PFSK-1 (cell line): ENCODE measurements around the gene POU3F2.

Source experiments
- FOXP2 ChIP-seq: optimal IDR thresholded peaks from 2 replicates; pipeline ENCODE3; 2011; ENCODE audit warnings: borderline replicate concordance, control low read depth, inconsistent platforms; ENCODE audit not compliant: insufficient read depth; ENCODE audit errors: extremely low read length, extremely low read depth
- POLR2AphosphoS5 ChIP-seq: IDR thresholded peaks from 2 replicates; pipeline ENCODE4 v1.6.1; 2012; ENCODE audit warnings: low read depth, mild to moderate bottlenecking, control low read depth, low read length, moderate library complexity
- SIN3A ChIP-seq: IDR thresholded peaks from 2 replicates; pipeline ENCODE4 v1.6.1; 2012; ENCODE audit warnings: mild to moderate bottlenecking, low read length, moderate library complexity, borderline replicate concordance; ENCODE audit not compliant: insufficient read depth
- TAF1 ChIP-seq: IDR thresholded peaks from 2 replicates; pipeline ENCODE4 v1.6.1; 2012; ENCODE audit warnings: low read length, control low read depth, borderline replicate concordance; ENCODE audit not compliant: insufficient read depth
- TF ChIP-seq, protein P1 (sequence below), 2 experiments: IDR thresholded peaks; 2 replicates each; pipeline versions ENCODE4 v1.6.1 to v1.8.0; 2011 to 2012; ENCODE audit warnings: low read depth in 2 of 2, low read length in 2 of 2, control low read depth in 1 of 2, inconsistent platforms in 1 of 2, mild to moderate bottlenecking in 1 of 2, moderate library complexity in 1 of 2; ENCODE audit not compliant: insufficient read depth in 1 of 2

POU3F2 gene

DNA sequence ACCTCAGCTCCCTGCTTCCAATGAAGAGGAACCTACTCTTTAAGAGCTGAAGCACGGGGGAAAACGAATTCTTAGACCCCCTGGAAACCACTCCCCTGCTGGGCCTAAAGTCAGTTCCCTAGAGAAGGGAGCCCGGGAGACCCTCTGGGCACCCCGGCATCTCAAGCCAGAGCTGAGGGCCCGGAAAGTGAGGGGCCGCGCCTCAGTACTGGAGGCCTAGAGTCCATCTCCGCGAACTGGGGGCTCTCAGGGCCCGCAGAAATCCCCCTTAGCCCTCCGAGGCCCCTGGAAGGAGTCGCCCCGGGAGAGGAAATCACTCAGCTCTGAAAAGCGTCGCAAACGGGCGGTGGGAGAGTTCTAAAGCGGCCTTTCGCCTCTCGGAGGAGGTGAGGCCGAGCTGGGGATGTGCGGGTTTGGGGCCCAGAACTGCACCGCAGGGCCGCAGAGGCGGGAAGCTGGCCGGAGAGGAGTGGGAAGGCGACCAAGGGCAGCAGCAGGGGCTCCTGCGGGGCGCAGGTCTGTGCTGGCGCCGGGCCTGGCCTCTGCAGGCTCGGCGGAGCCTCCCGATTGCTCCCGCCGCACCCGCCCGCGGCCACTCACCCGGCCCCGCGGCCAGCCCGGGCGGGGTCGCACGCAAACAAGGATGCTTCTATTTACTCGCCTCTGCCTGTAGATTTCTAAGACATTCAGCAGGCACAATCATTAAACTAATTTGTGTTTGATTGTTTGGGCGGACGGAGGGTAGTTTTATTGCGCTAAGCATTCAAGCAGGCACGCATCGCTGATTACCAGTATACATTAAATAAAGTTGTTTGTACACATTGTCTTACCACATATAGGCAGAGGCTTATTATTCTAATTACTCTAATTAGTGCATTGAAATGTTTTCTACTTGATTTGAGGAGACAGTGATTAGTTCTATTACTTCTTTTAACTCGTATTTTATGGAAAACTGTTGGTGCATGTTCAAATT is 9.2 kb downstream of the POU3F2 start:
- TF ChIP-seq POLR2AphosphoS5 (no peak), SIN3A (no peak), TAF1 (no peak), FOXP2 (no peak)
- TF ChIP-seq, protein P1, sequence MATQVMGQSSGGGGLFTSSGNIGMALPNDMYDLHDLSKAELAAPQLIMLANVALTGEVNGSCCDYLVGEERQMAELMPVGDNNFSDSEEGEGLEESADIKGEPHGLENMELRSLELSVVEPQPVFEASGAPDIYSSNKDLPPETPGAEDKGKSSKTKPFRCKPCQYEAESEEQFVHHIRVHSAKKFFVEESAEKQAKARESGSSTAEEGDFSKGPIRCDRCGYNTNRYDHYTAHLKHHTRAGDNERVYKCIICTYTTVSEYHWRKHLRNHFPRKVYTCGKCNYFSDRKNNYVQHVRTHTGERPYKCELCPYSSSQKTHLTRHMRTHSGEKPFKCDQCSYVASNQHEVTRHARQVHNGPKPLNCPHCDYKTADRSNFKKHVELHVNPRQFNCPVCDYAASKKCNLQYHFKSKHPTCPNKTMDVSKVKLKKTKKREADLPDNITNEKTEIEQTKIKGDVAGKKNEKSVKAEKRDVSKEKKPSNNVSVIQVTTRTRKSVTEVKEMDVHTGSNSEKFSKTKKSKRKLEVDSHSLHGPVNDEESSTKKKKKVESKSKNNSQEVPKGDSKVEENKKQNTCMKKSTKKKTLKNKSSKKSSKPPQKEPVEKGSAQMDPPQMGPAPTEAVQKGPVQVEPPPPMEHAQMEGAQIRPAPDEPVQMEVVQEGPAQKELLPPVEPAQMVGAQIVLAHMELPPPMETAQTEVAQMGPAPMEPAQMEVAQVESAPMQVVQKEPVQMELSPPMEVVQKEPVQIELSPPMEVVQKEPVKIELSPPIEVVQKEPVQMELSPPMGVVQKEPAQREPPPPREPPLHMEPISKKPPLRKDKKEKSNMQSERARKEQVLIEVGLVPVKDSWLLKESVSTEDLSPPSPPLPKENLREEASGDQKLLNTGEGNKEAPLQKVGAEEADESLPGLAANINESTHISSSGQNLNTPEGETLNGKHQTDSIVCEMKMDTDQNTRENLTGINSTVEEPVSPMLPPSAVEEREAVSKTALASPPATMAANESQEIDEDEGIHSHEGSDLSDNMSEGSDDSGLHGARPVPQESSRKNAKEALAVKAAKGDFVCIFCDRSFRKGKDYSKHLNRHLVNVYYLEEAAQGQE (IDR thresholded peaks at IDR 0.05; ENCODE audit: insufficient read depth in 1 of 2, low read depth in 2 of 2, low read length in 2 of 2) = no peak

- TF ChIP-seq, protein P1 (IDR thresholded peaks at IDR 0.05; ENCODE audit: insufficient read depth in 1 of 2, low read depth in 2 of 2, low read length in 2 of 2) = no peak
- TF ChIP-seq TAF1 (no peak), SIN3A (no peak), POLR2AphosphoS5 (no peak), FOXP2 (no peak)
Observed at GRCh38 chr6:98844244-98845210, 10.2 kb downstream of the POU3F2 start.

DNA sequence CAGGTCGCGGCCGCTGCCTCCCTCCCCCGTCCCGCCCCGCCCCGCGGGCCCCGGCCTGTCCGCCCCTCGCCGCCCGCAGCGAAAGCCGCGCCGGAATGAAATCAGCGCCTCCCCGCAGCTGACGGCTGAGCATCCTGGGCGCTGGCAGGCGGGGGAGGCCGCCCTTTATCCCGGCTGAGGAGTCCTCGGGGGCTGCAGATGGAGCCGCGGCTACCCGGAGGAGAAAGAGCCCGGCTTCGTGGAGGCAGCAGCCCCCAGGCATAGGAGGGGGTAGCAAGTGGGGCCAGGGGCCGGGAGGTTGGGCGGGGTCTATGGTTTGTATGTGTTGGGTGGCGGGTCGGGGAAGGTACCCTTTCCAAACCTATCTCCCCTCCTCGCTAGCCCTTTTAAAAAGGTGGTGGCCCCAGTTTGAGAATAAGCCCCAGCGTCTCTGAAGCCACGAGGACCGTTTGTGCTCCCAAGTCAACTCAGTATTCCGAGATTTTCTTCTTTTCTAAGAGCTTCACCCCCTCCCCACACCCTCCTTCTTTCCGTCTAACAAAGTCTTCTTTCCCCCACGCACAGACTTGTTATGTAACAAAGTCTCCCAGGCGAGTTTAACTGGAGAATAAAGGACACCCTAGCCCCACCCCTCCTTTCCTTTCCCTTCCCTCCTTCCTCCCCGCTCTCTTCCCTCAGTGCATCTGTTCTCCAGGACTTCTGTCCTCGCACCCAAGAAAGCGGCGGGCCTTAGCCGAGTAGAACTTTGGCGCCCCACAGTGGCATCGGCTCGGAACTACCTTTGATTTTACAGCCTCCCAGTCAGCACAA is 11.0 kb downstream of the POU3F2 start:
- TF ChIP-seq, protein P1 (IDR thresholded peaks at IDR 0.05; ENCODE audit: insufficient read depth in 1 of 2, low read depth in 2 of 2, low read length in 2 of 2) = no peak
- no peak for TF ChIP-seq FOXP2
- no peak for TF ChIP-seq POLR2AphosphoS5
- TF ChIP-seq TAF1 = no peak
- no peak for TF ChIP-seq SIN3A

DNA sequence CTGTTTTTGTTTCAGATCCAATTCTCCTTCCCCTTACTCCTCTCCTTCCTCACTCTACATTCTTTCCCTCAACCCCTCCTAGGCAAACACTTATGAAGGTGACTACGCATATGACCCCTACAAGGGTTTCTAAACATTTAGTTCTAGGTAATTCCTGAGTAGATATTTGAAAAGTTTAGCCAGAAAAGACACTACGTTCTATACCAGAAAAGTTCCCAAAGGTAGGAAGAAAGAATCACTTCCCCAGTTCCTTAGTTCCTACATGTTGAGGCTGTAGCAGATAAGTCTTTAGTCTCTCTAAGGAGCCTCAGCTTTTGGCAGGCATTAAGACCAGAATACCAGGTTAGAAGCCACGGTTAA is 11.6 kb downstream of the POU3F2 start:
- no peak for TF ChIP-seq FOXP2
- TF ChIP-seq SIN3A = no peak
- no peak for TF ChIP-seq POLR2AphosphoS5
- TF ChIP-seq, protein P1 (IDR thresholded peaks at IDR 0.05; ENCODE audit: insufficient read depth in 1 of 2, low read depth in 2 of 2, low read length in 2 of 2) = no peak
- TF ChIP-seq TAF1 = no peak
